Amniotic epithelial cell (primary cell): ENCODE data around the gene DUSP19.
"Not testable (repeated sequence)": the region's sequence is repeated elsewhere in the genome, so short reads cannot be mapped to it uniquely, and the experiment has no call there.

ENCODE experiments used
- DNase-seq: peaks from one replicate; pipeline ENCODE4 v3.0.0-alpha.2; 2010; ENCODE audit warnings: low read depth

The DUSP19 gene, protein sequence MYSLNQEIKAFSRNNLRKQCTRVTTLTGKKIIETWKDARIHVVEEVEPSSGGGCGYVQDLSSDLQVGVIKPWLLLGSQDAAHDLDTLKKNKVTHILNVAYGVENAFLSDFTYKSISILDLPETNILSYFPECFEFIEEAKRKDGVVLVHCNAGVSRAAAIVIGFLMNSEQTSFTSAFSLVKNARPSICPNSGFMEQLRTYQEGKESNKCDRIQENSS

DNA sequence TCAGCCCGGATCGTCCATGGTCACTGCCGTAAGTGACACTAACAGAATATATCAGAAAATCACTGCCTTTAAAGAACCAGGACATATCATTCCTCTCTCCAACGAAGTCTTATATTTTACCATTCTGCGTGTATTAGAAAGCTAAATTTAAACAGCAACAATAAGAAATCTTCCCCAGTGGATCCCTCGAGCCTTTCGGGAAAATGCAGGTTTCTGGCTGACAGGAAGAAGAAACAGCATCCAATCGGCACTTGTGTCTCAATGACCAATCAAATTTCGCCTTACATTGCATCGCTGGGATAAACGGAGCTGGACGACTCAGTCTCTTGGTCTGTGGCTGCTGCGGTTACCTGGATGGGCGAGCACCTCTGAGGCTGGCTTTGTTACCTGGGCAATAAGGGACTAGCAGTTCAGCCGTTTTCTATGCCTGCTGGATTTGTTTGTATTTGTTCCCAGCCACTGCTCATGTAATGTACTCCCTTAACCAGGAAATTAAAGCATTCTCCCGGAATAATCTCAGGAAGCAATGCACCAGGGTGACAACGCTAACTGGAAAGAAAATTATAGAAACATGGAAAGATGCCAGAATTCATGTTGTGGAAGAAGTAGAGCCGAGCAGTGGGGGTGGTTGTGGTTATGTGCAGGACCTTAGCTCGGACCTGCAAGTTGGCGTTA, at the start of gene DUSP19:
TSS of gene DUSP19 (plus strand) at position 284 of the 675 bp plus-strand sequence. CDS start at position 471, 187 bp downstream.
- DNase-seq, result peak; percentile 90

DNA sequence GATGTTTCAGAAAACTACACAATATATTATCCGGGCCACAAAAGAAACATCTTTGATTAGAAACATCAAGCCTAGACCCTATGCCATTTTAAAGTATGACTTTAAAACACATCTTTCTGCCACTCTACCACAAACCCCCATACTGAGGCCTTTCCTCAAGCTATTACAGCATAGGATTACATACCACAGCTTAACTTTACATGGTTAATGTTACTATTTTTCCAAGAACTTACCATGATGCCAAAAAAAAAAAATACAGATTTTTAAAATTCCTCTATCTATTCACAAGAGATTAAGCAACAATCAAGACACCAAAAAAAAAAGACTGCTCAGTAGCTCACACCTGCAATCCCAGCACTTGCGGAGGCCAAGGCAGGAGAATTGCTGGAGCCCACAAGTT, 49.3 kb upstream of the DUSP19 start:
- peak; percentile 42 for DNase-seq

DNA sequence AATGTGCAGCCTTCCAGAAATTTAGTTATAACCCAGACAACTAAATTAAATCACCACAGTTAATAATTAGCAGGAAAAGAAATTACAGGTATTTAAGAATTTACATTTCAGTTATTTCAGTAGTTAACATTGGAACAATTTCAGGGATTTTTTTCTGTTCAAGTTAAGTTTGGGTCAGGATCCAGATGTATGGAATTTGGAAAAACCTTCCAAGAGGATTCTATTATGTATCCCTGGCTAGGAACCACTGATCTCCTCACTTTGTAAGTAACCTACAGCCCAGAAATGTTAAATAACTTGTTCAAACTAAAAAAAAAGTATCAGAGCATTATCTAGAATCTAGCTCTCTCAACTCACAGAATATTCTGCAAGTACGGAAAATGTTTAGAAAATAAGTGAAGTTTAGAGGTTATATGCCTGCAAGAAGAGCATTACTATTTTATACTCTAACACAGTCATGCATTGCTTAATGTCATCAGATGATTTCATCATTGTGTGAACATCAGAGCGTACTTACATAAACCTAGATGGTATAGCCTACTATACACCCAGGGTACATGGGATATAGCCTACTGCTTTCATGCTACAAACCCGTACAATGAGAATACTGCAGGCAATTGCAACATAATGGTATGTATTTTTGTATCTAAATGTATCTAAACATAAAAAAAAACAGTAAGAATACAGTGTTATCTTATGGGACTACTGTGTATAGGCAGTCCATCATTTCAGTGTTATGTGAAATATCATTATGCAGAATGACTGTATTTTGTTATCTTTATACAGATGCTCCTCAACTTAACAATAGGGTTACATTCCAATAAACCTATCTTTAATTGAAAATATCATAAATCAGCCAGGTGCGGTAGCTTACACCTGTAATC, 46.4 kb upstream of the DUSP19 start:
- peak; percentile 77 for DNase-seq

DNA sequence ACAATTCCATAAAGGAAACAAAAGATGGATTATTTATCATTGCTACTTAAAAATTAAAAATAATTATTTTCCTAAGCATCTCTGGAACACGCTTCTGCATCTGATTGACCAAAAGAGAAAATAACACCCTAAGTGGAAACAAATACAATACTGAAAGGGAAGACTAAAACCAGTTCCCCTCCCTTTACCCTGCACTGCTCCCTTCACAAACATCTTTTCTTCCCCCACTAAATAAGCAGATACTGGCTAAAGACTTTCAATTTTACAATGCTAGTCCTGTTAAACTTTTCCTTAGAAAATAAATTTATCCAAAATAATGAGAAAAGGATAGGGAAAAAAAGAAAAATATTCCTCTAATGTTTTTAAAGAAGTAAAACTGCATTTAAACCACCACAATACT, 44.6 kb upstream of the DUSP19 start:
- no peak for DNase-seq

DNA sequence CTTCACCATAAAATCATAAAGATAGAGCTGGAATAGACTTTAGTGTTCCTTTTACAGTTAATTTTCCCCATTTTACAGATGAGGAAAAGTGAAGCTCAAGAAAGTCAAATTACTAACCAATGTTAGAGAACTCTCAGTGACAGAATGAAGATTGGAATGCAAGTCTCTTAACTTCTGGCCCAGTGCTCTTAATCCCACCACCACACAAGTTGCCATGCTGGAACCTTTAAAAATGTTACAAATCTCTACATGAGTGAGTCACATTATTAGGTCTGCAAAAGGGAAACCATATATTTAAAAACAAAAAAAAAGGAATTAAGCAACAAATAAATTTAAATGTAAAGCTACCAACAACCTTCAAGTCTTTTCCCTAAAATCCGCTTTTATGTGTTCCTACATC, 43.7 kb upstream of the DUSP19 start:
- peak; percentile 77 for DNase-seq

DNA sequence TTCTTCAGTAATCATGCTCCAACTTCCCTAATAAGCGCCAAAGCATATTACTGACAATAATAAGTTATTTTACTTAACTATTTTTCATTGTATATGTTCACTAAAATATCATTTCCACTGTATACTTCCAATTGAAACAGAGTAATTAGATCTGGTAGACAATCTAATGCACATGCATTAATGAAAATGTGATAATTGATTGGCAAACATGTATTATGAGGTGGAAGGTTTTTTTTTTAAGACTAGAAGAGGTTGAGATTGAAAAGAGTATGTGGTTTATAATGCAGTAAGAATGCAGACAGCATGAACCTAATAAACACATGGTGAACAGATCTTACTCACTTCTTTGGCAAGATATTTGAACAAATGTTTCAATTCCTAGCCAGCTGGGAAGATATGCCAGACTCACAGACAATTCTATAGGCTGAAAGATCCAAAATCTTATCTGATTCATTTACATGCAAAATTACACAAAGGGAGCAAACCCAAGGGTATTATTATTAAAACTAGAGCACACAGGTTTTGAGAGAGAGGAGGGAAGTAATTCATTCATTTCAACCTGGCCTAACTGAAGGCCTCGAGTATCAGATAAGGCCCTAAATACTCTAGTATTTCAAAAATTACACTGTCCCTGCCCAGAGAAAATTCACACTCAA, 43.1 kb upstream of the DUSP19 start:
- peak; percentile 74 for DNase-seq

DNA sequence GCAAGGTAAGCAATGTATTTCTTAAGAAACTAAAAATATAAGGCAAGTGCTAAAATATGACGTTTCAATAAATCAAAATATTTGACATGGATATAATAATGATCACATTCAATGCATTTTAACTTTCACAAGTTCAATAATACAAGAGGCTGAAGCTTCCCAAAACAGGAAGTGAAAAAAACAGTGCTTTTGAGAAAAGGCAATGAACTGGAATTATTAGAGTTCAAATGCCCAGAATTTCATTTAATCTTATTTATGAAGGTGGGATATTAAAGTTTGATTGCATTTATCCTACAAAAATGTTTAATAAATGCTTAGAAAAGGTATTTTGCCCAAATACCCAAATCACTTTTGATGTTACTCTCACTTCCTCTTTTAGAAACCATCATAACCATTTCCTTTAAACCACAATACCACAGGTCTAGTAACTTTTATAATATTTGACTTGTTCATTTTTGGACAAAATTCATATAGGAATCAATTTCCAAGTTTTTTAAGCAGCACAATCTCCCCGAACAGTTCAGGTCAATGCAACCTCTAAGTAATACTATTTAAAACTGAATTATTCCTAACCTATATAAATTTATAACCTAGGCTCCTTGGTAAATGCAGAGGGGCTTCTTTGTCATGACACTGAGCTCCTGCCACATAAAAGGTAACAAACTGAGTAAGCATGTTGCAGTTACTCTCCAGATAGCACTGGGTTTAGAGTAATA, 42.4 kb upstream of the DUSP19 start:
- DNase-seq, result no peak

DNA sequence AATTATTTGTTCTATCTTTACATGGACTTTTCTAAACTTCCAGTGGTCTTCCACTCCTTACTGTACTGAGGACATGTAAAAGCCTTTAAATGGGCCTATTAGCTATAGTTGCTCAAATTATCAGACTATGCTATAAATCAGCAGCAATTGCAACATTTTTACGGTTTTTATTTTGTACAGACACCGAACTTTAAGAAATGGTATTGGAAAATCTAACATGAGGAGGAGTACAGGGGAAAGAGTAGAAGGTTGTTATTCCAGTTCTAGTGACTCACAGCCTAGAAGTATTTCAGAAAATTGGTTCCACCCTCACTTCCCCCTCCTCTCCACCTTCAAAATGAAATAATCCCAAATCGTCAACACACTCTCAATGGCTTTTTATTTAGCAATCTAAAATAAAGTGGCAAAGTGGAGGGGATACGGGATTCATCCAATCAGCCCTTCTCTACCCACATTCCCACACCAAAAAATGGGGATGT, 41.4 kb upstream of the DUSP19 start:
- peak; percentile 48 for DNase-seq

DNA sequence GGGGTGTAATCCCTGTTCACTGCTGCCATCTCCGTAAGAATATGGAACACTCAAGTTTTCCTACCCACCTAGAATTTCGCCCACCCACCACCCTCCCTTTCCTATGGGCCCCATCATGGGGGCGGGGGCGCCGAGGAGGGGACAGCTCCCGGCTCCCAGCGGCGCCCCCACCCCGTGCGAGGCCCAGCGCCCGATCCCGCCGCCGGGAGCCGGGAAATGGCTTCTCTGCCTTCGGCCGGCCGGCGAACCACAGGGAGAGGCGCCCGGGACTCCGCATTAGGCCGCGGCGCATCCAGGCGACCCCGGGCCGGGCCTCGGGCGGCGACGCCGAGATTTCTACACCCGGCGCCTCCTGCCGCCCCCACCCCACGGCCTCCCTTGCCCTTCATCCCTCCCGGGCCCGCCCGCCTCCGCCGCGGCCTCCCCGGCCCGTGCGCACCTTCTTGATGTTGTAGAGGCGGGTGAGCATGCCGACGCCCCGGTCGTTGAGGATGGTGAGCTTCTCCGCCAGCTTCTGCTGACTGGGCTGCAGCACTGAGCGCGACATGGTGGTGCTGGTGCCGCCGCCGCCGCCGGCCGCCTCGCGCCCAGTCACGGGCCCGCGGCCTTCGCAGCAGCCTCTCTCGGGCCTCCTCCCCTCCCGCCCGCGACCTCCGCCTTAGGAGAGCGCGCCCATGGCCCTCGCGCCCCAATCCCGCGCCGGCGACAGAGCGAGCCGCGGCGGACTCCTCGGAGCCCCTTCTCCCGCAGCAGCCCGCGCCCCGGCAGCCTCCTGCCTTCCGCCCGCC, 40.8 kb upstream of the DUSP19 start:
- DNase-seq, result peak; percentile 21

DNA sequence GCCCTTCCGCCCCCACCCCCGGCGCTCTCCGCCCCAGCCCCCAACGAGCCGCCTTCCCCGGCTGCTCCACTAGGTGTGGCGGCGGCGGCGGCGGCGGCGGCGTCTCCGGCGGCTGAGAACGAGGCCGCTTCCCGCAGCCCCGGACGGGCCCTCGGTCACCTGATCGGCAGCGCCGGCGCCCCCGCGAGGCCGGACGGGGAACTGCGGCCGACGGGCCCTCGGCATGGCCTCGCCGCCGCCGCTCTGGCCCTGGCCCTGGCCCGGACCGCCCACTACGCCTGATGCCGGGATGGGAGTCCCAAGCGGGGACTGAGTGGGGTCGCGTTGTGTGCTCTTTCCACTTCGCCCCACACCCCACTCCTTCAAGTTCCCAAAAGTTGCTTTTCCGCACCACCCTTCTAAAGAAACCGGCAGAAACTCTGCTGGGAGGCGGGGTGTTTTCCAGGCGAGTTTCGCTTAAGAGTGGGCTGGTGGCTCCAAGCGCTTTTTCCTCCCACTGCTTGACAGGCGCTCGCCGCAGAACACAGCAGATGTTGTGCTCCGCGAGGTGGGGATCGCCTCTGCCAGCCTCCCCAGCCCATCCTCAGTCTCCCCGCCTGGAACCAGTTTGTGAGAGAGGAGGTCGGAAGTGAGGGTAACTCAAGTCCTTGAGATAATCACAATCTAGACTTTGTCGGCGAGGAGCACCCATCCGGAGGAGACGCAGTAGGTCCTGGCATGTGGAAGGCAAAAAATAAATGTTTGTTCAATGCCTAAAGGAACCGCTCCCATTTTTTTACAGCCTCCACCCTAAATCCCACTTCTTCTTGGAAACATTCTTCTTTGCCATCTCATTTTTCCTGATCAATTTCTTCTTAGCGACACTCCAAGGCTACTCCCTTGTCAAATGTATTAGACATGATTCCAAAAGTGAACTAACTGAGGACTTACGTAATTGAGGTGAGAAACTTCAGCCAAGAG, 39.9 kb upstream of the DUSP19 start, which contains the start of gene NCKAP1:
TSS of gene NCKAP1 (minus strand) at position 117 of the 960 bp plus-strand sequence. CDS start 358 bp downstream, outside the sequence.
- peak; percentile 68 for DNase-seq

DNA sequence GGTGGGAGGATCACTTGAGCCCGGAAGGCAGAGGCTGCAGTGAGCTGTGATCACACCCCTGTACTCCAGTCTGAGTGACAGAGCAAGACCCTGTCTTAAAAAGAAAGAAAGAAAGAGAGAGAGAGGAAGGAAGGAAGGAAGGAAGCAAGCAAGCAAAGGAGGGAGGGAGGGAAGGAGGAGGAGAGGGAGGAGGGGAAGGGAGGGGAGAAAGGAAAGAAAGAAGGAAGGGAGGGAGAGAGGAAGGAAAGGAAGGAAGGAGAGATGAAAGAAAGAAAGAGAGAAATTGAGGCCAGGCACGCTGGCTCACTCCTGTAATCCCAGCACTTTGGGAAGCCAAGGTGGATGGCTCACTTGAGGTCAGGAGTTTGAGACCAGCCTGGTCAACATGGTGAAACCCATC, 37.9 kb upstream of the DUSP19 start:
- DNase-seq, result no peak

DNA sequence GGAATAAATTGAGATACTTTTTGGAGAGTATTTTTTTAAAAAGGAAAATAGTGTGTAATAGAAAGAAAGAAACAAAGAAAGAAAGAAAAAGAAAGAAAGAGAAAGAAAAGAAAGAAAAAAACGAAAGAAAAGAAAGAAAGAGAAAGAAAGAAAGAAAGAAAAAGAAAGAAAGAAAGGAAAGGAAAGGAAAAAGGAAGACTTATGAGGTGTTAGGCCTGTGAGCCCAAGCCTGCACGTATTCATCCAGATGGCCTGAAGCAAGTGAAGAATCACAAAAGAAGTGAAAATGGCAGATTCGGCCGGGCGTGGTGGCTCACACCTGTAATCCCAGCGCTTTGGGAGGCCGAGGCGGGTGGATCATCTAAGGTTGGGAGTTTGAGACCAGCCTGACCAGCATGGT, 35.0 kb upstream of the DUSP19 start:
- not testable (repeated sequence) for DNase-seq

DNA sequence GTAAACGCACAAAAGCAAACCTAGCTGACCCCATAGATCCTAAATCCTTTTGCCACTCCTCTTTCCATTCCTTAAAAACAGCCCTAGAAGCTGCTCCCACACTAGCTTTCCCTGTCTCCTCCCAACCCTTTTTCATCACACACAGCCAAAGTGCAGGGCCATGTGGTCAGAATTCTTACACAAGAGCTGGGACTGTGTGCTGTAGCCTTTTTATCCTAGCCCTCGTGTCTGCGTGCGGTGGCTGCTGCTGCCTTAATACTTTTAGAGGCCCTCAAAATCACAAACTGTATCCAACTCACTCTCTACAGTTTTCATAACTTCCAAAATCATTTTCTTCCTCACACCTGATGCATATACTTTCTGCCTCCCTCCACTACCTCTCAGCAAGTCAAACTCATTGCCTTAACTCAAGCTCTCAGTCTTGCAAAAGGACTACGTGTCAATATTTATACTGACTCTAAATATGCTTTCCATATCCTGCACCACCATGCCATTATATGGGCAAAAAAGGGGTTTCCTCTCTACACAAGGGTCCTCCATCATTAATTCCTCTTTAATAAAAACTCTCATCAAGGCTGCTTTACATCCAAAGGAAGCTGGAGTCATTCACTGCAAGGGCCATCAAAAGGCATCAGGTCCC, 30.9 kb upstream of the DUSP19 start:
- not testable (repeated sequence) for DNase-seq

DNA sequence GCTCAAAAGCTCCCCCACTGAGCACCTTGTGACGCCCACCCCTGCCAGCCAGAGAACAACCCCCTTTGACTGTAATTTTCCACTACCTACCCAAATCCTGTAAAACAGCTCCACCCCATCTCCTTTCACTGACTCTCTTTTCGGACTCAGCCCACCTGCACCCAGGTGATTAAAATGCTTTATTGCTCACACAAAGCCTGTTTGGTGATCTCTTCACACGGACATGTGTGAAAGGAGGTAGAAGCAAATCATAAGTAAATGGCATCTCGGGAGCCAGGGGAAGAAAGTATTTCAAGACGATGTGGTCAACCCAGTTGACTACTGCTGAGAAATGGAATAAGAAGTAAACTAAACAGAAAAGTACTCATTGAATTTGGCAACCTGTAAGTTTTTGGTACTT, 29.1 kb upstream of the DUSP19 start:
- DNase-seq, result no peak

DNA sequence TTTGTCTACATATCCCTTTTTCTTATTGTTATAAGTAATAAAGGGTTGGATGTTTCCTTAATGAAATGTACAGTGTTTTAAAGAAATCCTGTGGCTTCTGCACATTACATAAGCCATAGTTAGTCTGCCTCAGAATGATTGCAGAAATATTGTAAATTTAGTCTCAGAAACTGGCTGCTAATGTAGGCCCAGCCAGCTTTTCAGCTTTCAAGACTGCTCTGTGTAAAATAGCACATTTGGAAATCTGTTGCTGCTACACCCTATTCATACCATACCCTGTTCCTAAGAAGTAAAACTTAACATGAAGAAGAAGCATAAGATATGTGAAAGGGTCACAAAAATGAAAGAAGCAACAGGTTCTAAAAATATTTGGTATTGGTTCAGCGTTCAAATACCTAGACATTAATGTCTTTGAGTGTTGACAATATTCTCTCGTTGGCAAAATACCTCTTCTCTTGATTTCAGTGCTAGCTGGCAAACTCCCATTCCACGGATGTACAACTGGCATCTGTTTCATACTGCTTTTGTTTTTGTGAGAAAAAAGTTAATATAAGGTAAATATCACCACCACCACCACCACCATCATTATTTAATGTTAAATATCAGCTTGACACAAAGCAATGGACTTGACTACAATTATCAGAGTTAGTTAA, 21.1 kb upstream of the DUSP19 start:
- DNase-seq, result no peak

DNA sequence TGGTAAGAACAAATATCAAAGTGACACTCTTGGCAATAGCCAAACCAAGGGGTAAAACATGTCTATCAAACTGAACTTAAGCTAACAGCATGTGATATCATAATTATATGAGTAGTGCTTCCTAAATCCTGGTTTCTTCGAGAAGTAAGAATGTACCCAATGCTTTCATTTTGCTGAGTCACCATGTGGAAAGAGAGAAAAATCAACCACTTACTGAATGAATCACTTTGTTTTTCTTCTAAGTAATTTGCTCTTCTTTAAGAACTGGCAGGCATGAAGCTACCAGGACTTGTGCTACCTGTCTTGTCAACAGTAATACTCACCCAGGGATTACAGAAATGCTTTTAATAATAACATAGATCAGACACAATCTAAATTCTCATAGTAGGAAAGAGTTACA, 19.0 kb upstream of the DUSP19 start:
- DNase-seq, result peak; percentile 95

DNA sequence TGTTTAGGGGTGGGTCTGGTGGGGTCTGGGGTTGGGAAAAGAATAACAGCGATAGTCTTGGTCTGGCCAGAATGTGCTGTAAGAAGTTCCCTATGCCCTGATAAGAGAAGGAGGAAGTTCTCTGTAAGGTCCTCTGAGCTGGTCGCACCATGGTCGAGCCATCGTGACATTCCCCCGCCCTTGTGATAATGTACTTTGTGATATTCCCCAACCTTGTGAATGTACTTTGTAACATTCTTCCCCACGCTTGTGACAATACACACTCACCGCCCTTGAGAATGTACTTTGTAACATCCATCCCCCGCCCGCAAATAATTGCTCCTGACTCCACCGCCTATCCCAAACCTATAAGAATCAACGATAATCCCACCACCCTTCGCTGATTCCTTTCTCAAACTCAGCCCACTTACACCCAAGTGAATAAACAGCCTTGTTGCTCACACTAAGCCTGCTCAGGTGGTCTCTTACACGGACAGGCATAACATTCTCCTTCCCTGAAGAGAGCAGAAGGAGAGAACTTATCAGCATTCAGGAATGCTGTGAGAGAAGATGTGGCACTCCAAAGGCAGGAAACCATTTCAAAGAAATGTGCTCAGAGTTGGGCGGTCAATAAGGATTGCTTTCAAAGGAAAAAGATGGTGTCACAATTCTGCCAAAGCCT, 17.8 kb upstream of the DUSP19 start:
- no peak for DNase-seq

DNA sequence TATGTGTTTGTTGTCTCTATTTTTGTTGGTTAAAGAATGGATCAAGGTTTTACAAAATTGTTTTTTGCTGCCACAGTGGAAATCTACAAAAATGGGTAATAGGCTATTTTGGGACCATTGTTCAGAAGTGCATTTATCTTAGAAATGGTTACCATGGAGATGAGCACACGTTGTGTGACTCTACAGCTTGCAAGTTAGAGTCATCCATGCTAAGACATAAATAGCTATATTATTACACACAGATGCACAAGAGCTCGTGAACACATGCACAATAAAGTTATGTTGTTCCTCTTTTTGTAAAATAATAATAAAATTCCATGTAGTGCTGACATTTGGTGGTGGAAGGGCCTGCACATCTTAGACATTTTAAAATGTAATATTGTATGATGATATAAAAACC, 15.5 kb upstream of the DUSP19 start:
- peak; percentile 58 for DNase-seq
